Liver (tissue), 9 donors: Measurements from ENCODE around the gene KLHL15. TPM values are rescaled to one million over a fixed set of nuclear protein-coding genes. Genes with fewer than 3 reads are reported as not detected.

Experiments used
- DNase-seq: peaks from one replicate; pipeline ENCODE4 v3.0.0-alpha.2; 2017; ENCODE audit warnings: low spot score
- H3K27ac ChIP-seq, 2 donors: one replicate each; pipeline ENCODE4 v1.7.0; 2013; ENCODE audit warnings: inconsistent platforms in 2 of 2, low read length in 2 of 2, control low read depth in 1 of 2, low read depth in 1 of 2, mild to moderate bottlenecking in 1 of 2
- H3K27me3 ChIP-seq, 4 donors: one replicate each; pipeline versions ENCODE4 v1.6.1 to v1.7.0; 2013; ENCODE audit warnings: low read length in 3 of 4, inconsistent platforms in 1 of 4, mild to moderate bottlenecking in 1 of 4, moderate library complexity in 1 of 4; ENCODE audit not compliant: control insufficient read depth in 4 of 4, insufficient read depth in 4 of 4
- H3K36me3 ChIP-seq, 4 donors: one replicate each; pipeline versions ENCODE4 v1.6.1 to v1.7.0; 2013; ENCODE audit warnings: low read length in 3 of 4, mild to moderate bottlenecking in 3 of 4, low read depth in 1 of 4, moderate library complexity in 1 of 4; ENCODE audit not compliant: control insufficient read depth in 4 of 4, insufficient read depth in 3 of 4
- H3K4me1 ChIP-seq, 4 donors: one replicate each; pipeline versions ENCODE4 v1.6.1 to v1.7.0; 2013; ENCODE audit warnings: low read length in 3 of 4, mild to moderate bottlenecking in 3 of 4, moderate library complexity in 1 of 4; ENCODE audit not compliant: control insufficient read depth in 4 of 4, insufficient read depth in 4 of 4
- H3K4me3 ChIP-seq, 3 donors: one replicate each; pipeline versions ENCODE4 v1.6.1 to v1.7.0; 2013; ENCODE audit warnings: low read length in 3 of 3, control low read depth in 1 of 3, low read depth in 1 of 3, mild to moderate bottlenecking in 1 of 3
- H3K9ac ChIP-seq, 2 donors: one replicate each; pipeline ENCODE4 v1.7.0; 2013; ENCODE audit warnings: low read length in 2 of 2, mild to moderate bottlenecking in 2 of 2, moderate library complexity in 2 of 2, control low read depth in 1 of 2, low read depth in 1 of 2
- H3K9me3 ChIP-seq, 4 donors: one replicate each; pipeline versions ENCODE4 v1.6.1 to v1.7.0; 2013; ENCODE audit warnings: low read length in 3 of 4; ENCODE audit not compliant: control insufficient read depth in 4 of 4
- ATF3 ChIP-seq: IDR thresholded peaks from 2 replicates; pipeline ENCODE4 v1.6.1; 2016; ENCODE audit warnings: antibody characterized with exemption
- CTCF ChIP-seq: fragments of 150-350 bp; IDR thresholded peaks from 2 replicates; pipeline ENCODE4 v1.5.1; 2017; ENCODE audit warnings: improper control_type of control experiment, low read depth, low read length; ENCODE audit not compliant: missing input control
- EGR1 ChIP-seq, 2 donors: IDR thresholded peaks; 2 replicates each; pipeline ENCODE4 v1.6.1; 2016 to 2018; ENCODE audit warnings: antibody characterized with exemption in 2 of 2, low read depth in 2 of 2
- FOXA1 ChIP-seq: IDR thresholded peaks from 2 replicates; pipeline ENCODE4 v1.6.1; 2016; ENCODE audit warnings: antibody characterized with exemption
- FOXA2 ChIP-seq: IDR thresholded peaks from 2 replicates; pipeline ENCODE4 v1.6.1; 2016; ENCODE audit warnings: antibody characterized with exemption
- GABPA ChIP-seq, 2 donors: IDR thresholded peaks in 1 of 2; conservative IDR thresholded peaks in 1 of 2; 2 replicates each; pipeline ENCODE4 v1.6.1; 2016; ENCODE audit warnings: antibody characterized with exemption in 2 of 2, mild to moderate bottlenecking in 1 of 2, moderate library complexity in 1 of 2
- HNF4A ChIP-seq, 2 donors: conservative IDR thresholded peaks; 2 replicates each; pipeline ENCODE4 v1.6.1; 2016; ENCODE audit warnings: antibody characterized with exemption in 2 of 2, mild to moderate bottlenecking in 2 of 2
- HNF4G ChIP-seq: IDR thresholded peaks from 2 replicates; pipeline ENCODE4 v1.6.1; 2016; ENCODE audit warnings: antibody characterized with exemption
- JUND ChIP-seq, 2 donors: IDR thresholded peaks; 2 replicates each; pipeline ENCODE4 v1.6.1; 2016; ENCODE audit warnings: antibody characterized with exemption in 2 of 2
- MAX ChIP-seq: IDR thresholded peaks from 2 replicates; pipeline ENCODE4 v1.6.1; 2016; ENCODE audit warnings: antibody characterized with exemption
- NR2F2 ChIP-seq: IDR thresholded peaks from 2 replicates; pipeline ENCODE4 v1.6.1; 2016; ENCODE audit warnings: antibody characterized with exemption
- RAD21 ChIP-seq, 2 donors: IDR thresholded peaks; 2 replicates each; pipeline ENCODE4 v1.6.1; 2016; ENCODE audit warnings: antibody characterized with exemption in 2 of 2, mild to moderate bottlenecking in 2 of 2
- REST ChIP-seq: IDR thresholded peaks from 2 replicates; pipeline ENCODE4 v1.6.1; 2016; ENCODE audit warnings: antibody characterized with exemption, mild to moderate bottlenecking
- SP1 ChIP-seq: IDR thresholded peaks from 2 replicates; pipeline ENCODE4 v1.6.1; 2018; ENCODE audit warnings: antibody characterized with exemption, mild to moderate bottlenecking
- YY1 ChIP-seq: IDR thresholded peaks from 2 replicates; pipeline ENCODE4 v1.6.1; 2016; ENCODE audit warnings: antibody characterized with exemption, mild to moderate bottlenecking
- ZBTB33 ChIP-seq: IDR thresholded peaks from 2 replicates; pipeline ENCODE4 v1.6.1; 2016; ENCODE audit warnings: antibody characterized with exemption
- WGBS: extraction: QIAGEN DNeasy Blood & Tissue Kit; methylation state at CpG from one replicate; pipeline ENCODE4 v1.1.7; 2013; 5-methylcytosine and 5-hydroxymethylcytosine counted together
- polyA plus RNA-seq, 2 donors: library from polyadenylated mRNA; stranded (reverse) in 1 of 2; unstranded in 1 of 2; fragments of 200-250 nt in 1 of 2; fragments of >200 nt in 1 of 2; fragmentation: Nextera tagmentation in 1 of 2; extraction: Ambion mirVana in 1 of 2; gene quantifications; one replicate each; pipeline versions ENCODE4 v1.2.1 to v1.2.3, GENCODE V29; 2013 to 2015
- total RNA-seq, 2 donors: library from RNA; depleted of rRNA; stranded (reverse); fragments of >200 nt; gene quantifications; one replicate each; pipeline ENCODE4 v1.2.3, GENCODE V29; 2014
- donor health status: healthy.
- donor health status: healthy.
- donor health status: healthy.
- donor health status: healthy.
- donor health status: healthy.

The KLHL15 gene
- total and polyA plus RNA-seq, 4 donors: 1.4 to 10.6 (median 6.1) TPM

- TF ChIP-seq GABPA (IDR thresholded peaks at IDR 0.05 in 1 of 2, conservative IDR thresholded peaks at IDR 0.05 in 1 of 2): no peak
Observed at GRCh38 chrX:24020306-24020876, 6.6 kb downstream of the KLHL15 start (continued).

- Histone ChIP-seq H3K9me3 (no peaks in the 10 kb centered on the region), H3K4me3 (no peak overlapping the region), H3K9ac (no peak overlapping the region), H3K27ac (no peak overlapping the region), H3K36me3 (peaks cover 0 to 2% (median 0%) of the 10 kb centered on the region in 4 donors), H3K4me1 (peaks cover 0 to 5% (median 3%) of the 10 kb centered on the region in 4 donors), H3K27me3 (peaks cover 0 to 3% (median 0%) of the 10 kb centered on the region in 4 donors)
- 84% methylated on average over 7 of the region's 7 CpGs for WGBS
- TF ChIP-seq MAX (no peak), ATF3 (no peak), GABPA (IDR thresholded peaks at IDR 0.05 in 1 of 2, conservative IDR thresholded peaks at IDR 0.05 in 1 of 2) (no peak), JUND (IDR thresholded peaks at IDR 0.05) (no peak), CTCF (no peak), HNF4A (conservative IDR thresholded peaks at IDR 0.05) (no peak), SP1 (no peak), HNF4G (no peak), REST (no peak), FOXA2 (no peak), NR2F2 (no peak), ZBTB33 (no peak), FOXA1 (no peak), EGR1 (IDR thresholded peaks at IDR 0.05; ENCODE audit: low read depth in 2 of 2) (no peak), RAD21 (IDR thresholded peaks at IDR 0.05) (no peak), YY1 (no peak)
- no peak for DNase-seq
Observed at GRCh38 chrX:24019448-24019847, 7.5 kb downstream of the KLHL15 start.
